Measurements from ENCODE around the gene CAMKK2.

The CAMKK2 gene

DNA sequence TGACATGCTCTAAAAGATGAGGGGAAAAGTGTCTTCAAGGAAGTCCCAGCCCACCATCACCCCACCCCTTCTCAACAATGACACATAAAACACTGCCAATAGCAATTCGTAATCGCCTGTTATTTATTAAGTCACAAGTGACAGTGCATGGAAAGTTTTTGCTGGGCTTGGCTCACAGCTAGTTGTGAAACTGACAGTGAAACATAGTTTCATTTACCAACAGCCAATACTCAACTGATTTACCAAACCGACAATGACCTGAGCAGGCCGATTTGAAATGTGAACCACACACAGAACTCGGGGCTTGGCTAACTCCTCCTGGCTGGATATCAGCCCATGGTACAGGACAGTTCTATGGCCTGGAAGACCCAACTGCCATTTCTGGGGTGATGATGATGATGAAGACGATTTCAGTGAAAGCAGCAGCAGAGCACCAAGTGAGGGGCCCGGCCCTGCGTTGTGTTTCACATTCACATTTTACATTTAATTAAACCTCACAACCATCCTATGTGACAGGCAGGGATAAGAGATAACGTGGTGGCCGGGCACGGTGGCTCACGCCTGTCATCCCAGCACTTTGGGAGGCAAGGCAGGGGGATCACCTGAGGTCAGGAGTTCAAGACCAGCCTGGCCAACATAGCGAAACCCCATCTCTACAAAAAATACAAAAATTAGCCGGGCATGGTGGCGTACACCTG, 42.7 kb downstream of the CAMKK2 start:
- H3K27ac ChIP-seq = no peak overlapping the region
- no peak for DNase-seq (ENCODE audit: low read depth, low spot score)

DNA sequence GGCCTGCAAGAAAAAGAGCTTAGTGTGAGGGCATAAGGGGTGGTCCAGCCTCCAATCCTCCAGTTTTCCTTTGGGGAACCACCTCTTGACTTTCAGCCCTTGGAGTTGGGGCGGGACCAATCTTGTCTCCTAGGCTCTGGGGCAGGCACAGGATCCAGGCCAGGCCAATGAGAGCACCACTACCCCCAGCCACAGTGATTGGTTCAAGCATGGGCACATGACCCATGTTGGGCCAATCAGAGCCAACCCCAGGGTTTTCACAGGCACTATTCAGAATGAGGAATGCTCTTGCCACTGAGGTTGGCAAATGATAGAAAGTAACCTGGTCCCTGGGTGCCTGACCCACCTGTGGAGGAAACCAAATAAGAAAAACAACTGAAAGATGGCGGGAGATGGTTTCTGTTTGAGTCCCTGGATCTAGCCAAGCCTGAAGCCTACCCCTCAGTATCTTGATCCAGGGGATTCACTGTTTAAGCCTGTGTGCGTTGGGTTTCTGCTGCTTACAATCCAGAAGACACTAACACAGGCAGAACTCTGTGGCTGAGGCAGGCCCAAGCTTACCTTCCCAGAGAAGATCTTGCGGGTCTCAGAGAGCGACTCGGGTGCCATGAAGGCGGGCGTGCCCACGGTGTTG, 43.7 kb downstream of the CAMKK2 start:
- DNase-seq (ENCODE audit: low read depth, low spot score) = no peak
- no peak overlapping the region for H3K27ac ChIP-seq

DNA sequence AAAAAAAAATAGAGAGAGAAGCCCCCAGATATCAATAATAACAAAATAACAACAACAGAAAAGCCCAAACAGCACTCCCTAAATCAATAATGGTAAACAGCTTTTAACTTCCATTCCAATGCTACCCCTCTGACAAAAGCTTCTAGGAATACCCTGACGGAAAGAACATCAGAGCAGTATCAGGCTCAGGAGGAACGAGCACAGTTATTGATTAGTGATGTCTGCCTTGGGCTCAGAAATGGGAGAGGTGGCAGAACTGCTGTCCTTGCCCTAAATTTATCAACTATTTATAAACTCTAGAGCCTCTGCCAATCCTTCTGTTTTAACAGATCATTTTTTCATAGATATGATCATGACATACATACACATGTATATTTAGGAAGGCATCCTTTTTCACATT, 44.7 kb downstream of the CAMKK2 start:
- no peak overlapping the region for H3K27ac ChIP-seq
- DNase-seq (ENCODE audit: low read depth, low spot score) = no peak

DNA sequence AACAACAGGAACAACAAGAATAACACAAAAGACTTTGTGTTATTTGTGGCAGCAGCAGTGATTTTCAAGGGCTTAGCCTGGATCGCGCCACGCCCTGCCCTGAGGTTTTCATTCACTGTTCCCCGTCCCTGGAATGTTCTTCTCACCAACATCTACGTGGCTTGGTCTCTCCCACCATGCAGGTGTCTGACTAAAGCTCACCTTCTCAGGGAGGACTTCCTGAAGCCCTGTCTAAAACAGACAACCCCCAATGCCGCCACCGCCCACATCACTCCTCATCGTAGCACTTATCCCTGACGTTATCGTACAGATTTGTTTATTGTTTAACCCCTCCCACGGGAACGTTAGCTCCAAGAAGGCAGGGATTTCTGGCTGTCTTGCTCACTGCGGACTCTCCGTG, 46.1 kb downstream of the CAMKK2 start:
- no peak overlapping the region for H3K27ac ChIP-seq
- DNase-seq (ENCODE audit: low read depth, low spot score) = no peak

DNA sequence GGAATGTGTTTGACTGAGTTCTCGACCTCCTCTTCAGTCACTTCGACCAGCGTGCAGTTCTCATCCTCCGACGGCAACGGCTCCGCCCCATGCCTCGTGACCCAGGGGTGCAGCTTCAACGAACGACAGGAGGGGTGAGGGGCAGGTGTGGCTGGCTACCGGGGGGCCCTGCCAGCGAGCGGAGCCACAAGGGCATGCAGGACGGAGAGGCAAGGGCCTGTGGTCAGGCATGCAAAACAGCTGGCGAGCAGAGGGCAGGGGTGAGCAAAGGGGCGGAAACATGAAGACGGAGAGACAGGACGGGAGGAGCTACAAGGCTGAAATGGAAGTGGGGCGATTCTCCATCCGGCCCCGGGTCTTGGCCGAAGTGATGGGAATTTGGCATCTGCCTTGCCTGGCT, 47.9 kb downstream of the CAMKK2 start:
- no peak overlapping the region for H3K27ac ChIP-seq
- no peak for DNase-seq (ENCODE audit: low read depth, low spot score)

DNA sequence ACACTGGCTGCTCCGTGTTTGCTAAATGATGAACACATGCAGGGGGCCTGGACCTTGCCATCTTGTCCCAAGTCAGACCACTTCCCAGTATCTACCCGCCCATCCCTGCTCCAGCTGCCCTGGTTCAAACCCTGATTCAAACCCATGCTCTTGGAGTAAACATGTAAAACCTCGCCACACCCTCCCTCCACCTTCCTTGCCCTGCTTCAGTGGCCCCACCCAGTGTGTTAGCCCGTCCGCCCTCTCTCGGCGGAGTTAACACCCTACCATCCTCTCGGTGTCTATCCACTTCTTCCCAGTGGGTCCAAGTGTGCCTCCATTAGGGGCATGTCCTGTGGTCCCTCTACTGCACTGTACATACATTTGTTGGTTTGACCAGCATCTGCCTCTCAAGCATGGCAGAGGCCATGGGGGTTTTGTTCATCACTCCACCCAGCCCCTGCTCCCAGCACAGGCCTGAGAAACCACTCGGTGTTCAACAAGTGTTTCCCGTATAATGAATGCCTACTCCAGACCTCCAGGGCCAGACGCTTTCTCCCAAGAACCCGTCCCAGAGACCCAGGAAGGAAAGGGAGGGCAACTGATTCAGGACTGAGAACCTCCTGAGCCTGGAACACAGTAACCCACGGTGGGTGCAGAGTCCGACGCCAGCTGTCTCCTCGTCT, 49.5 kb downstream of the CAMKK2 start:
- H3K27ac ChIP-seq = no peak overlapping the region
- no peak for DNase-seq (ENCODE audit: low read depth, low spot score)

DNA sequence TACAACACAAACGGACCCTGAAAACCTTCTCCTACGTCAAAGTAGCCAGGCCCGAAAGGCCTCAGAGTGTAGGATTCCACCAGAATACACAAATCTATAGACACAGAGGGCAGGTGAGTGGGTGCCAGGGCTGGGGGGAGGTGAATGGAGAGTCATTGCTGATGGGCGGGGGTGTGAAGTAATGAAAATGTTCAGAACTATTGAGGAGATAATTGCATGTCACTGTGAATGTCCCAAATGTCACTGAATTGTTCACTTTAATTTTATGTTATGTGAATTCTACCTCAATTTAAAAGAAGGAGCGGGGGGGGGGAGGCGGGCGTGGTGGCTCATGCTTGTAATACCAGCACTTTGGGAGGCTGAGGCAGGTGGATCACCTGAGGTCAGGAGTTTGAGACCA, 50.6 kb downstream of the CAMKK2 start:
- no peak for DNase-seq (ENCODE audit: low read depth, low spot score)
- no peak overlapping the region for H3K27ac ChIP-seq

DNA sequence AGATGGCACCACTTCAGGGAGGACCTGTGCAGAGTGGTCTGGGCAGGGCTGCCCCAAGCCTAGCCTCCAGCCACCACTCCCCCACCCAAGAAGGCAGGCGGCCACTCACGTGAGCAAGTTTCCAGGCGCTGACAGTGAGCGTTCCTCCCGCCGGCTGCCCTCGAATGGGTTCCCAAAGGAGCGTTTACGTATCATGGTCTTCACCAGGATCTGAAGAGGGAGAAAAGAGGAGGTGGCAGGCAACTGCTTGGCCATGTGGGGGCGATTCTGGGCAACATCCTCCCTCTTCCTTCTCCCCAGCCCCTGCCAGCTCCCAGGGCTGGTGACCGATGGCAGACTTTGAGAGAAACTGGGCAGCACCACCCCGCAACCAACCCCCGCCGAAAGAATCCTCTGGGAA, 51.5 kb downstream of the CAMKK2 start:
- H3K27ac ChIP-seq = no peak overlapping the region
- DNase-seq (ENCODE audit: low read depth, low spot score) = no peak

DNA sequence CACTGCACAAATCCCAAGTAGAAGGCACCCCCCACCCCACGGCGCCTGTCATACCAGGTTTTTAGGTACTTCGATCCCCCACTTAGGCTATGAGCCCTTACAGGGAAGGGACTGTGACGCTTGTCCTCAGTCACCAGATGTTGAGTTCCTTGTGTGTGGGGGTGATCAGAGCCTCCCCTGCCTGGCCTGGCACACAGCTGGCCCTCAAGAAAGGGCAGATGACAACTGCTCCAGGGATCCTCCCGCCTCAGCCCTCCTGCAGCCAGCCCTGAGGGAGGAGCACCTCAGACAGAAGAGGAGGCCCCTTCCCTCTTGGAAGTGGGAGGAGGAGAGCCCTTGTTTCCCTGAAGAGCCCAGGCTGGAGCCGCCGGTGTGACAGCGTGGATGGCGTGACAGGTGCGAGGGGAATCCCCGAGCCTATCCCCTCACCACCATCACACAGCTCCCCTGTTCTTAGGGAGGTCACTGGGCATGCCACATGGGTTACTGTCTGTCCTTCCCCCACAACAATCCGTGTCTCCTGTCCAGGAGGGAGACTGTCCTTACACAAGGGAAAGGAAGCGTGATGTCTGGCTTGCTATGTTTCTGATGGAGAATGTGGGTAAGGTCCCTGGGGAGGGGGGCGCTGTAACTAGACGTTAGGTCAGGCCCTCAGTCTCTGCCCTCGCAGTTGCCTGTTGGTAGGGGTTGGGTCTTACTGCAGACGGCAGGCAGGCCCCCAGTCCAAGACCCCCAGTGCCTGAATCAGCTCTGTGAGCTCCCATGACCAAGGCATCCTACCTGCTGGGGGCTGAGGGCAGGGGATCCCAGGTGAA, 55.1 kb downstream of the CAMKK2 start:
- no peak overlapping the region for H3K27ac ChIP-seq
- DNase-seq (ENCODE audit: low read depth, low spot score) = no peak

DNA sequence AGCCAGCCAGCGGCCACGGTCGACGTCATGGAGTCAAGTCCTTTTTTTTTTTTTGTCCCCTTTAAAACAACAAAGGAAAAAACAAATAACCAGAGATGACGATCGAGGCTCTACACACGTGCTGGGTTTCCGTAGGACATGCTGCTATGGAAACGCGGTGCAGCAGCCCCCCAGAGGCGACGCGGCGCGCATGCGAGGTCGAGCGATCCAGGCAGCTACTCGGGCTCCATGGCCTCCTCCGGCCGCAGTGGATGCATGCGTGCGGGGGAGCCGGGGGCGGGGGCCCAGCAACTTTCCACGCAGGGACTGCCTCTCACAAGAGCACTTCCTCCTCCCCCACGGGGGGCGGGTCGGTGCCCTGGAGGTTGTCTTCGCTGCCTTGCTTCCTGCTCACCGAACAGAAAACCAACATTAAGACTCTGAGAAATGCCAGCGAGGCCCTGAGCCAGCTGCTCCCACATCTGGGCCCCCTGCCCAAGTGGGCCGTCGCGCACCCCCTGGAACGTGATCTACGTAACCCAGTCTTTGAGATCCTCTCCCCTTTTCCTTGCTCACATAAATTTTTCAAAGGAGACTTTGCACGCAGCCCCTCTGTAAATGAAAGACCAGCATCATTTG, 55.9 kb downstream of the CAMKK2 start:
- DNase-seq (ENCODE audit: low read depth, low spot score) = no peak
- no peak overlapping the region for H3K27ac ChIP-seq

DNA sequence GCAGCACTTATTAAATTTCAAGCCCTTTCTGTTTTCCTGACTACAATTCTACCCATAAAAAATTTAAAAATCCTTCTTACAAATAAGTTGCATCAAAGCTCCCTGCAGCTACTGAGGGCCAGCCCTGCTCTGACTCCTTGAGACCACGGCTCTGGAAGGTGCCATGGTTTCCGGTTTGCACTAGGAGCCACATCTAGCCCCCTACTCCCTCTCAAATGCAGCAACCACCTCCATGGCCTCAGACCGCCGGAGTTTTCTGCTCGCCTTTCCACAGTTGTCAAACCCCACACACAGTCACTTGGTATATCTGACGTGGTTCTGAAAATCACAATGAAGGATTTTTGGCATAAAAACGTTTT, 56.5 kb downstream of the CAMKK2 start:
- no peak overlapping the region for H3K27ac ChIP-seq
- DNase-seq (ENCODE audit: low read depth, low spot score) = no peak

DNA sequence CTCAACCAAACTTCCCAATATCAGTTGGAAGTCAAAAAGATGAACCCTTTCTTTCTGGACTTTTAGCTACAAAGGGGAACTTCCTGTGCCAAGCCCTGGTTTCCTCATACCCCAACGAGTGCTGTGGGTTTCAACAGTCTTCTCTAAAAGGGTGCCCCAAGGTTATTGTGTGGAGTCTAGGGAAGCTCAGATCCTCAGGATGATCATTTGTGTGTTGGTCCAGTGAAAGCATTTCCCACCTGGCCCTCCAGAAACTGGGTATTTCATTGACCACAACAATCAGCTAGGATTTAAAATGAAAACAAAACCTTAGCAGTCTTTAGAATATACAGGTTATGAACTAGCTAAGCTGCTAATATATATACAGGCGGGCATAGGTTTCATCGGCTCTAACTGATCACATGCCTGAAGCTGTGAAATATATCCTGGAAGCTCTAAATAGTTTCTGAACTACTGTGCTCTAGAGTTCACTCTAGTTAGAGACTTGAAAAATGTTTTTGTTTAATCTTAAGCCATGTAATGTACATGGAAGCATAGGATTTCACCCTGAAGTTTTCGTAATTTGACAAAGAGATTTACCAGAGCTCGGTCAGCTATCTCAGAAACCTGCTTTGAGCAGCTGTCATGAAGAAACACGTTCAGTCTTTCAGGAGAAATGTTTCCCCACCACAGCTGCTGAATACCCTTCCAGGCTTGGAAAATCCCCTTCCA, 57.0 kb downstream of the CAMKK2 start:
- no peak overlapping the region for H3K27ac ChIP-seq
- no peak for DNase-seq (ENCODE audit: low read depth, low spot score)

DNA sequence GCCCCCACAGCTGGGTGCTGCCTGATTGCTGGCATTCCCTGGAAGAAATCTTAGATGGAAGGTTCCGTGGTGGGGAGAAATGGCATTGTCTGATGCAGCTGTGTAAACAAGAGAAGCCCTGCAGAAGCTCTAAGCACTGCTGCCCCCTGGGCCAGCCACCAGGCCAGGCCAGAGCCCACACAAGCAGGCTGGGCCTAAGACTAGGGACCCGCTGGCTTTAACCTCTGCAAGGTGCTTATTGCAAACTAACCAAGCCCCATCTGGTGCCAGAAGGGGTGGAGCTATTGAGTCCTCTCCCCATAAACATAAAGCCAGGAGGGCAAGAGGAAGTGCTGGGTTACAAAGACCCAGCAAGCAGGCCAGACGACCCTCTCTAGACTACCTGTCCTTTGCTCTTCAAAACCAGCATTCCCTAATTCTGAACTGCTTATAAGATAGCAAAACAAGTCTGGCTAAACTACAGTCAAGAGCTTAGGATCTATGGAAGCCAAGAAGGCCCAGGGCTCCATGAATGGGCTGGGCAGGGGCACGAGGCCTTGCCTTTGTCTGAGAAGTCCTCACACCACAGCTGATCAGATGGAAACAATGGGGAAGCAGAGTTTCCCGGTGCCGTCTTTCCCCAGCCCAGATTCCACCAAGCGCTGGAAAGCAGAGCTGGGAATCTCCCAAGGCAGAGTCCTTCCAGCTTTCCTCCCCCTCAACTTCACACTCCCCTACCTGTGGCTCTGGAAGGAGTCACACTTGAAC, 57.7 kb downstream of the CAMKK2 start:
- no peak for DNase-seq (ENCODE audit: low read depth, low spot score)
- no peak overlapping the region for H3K27ac ChIP-seq

DNA sequence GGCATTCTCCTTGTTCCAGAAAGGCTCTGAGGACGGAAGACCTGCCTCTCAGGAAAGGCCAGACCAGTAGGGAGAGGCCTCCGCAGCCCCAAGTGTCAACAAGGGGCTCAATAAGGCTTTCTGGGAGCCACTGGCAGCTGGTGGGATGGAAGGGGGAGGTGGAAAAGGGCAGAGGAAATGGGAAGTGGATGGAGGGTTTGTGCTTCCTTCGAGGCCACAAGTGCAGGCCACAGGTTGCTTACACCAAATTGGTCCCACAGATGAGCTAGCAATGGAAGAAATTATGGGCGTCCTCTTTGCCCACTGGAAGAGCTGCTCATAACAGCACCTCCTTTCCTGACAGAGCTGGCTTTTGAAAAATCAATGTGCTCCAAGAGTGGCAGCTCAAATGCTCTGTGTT, 58.4 kb downstream of the CAMKK2 start:
- H3K27ac ChIP-seq = no peak overlapping the region
- DNase-seq (ENCODE audit: low read depth, low spot score) = no peak

DNA sequence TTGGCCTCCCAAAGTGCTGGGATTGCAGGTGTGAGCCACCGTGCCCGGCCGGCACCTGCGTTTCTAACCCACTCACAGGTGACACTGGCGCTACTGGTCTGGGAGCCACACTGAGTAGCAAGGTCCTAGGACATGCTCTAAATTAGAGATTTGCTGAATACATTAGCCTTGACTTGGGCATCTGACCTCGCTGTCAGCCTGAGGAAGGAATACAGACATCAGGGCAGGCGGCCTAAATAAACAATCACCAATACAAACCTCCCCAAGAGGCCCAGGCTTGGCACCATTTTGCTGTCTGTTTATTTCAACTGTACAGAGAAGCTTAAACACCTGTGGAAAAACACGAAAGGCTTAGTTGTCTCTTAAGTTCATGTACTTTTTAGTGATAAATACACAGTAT, 59.1 kb downstream of the CAMKK2 start:
- H3K27ac ChIP-seq = no peak overlapping the region
- DNase-seq (ENCODE audit: low read depth, low spot score) = no peak

DNA sequence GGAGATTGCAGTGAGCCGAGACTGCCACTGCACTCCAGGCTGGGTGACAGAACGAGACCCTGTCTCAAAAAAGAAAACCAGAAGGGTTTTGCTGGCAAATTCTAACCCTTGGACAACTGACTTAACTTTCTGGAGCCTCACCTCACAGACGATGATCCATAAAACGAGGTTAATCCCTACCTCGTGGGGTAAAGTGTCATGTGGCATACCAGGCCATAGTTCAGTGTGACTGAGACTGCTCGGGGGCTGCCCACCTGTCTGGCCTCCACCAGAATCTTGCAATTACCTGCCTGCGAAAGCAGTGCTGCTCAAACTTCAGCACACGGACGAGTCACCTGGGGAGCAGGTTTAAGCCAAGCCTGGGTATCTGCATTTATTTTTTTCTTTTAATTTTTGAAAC, 59.7 kb downstream of the CAMKK2 start:
- DNase-seq (ENCODE audit: low read depth, low spot score) = no peak

DNA sequence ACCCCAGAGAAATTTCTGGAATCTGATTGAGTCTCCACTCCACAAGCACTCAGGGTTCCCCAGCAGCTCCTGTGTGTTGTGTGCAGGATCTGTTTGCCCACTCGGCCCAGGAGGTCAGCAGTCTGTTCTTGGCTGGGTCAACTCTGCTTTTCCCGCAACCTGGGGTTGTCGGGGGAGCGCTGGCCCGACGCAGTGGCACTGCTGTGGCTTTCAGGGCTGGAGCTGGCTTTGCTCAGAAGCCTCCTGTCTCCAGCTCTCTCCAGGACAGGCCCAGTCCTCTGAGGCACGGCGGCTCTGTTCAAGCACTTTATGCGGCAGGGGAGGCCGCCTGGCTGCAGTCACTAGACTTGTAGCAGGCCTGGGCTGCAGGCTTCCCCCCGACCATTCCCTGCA, 62.9 kb downstream of the CAMKK2 start:
- DNase-seq (ENCODE audit: low read depth, low spot score) = no peak
- H3K27ac ChIP-seq = no peak overlapping the region

More for the DNA sequence above, 59.7 kb downstream of the CAMKK2 start:
- H3K27ac ChIP-seq = no peak overlapping the region

DNA sequence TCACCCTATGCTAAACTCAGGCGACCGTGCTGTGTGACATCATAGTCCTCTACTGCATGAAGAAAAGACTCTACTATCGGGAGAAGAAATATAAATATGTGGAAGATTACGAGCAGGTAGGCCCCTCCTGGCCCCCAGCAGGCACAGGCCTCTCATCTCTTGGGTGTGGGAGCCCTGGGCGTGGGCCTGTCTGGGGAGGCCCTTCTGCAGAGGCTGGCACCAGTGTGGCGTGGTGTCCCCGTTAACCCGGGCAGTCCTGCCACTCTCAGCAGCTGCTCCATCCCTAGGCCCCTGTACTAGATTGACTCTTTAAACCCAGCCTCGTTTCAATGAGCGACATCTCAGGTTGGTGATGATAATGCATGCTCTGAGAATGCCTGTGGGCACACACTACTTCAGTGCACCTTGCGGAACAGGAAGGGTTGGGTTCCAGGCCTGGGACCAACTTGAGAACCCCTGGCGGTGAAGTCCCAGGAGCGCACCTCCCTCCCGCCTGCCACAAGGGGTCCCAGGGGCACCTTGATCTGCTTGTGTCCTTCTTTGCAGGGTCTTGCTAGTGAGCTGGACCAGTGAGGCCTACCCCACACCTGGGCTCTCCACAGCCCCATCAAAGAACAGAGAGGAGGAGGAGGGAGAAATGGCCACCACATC, 63.4 kb downstream of the CAMKK2 start:
- no peak for DNase-seq (ENCODE audit: low read depth, low spot score)
- no peak overlapping the region for H3K27ac ChIP-seq

DNA sequence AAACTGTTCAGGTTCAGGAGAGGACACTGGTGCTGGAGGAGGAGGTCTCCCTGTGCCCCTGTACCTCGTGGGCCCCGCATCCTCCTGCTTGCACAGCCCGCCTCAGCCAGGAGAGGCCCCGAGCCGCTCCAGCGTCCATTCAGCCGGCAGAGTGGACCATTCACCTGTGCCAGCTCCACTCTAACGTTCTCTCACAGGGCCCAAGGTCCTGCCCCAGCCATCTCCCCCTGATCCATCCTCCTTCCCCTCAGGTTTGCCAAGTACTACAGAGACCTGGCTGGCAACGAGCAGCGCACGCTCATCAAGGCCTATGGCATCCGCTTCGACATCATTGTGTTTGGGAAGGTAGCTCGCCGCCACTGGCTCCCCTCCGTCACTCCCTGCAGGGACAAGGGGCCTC, 64.3 kb downstream of the CAMKK2 start:
- DNase-seq (ENCODE audit: low read depth, low spot score) = no peak
- H3K27ac ChIP-seq = no peak overlapping the region
